Stimulated activated naive B cell treated with anti-CD40 and anti-IgM and Interleukin-4, amounts not matched to agents 10 μg/mL and 1 μg/mL and 100 μg/mL, for 72 hours (primary cell): Measurements from ENCODE around the gene FMNL3.

Experiments used
- ATAC-seq, 2 donors: fragments of 150-1000 bp; cut with Tn5 transposase; replicated peaks; 2 replicates each; pipeline ENCODE4 v1.10.0; 2021; ENCODE audit warnings: moderate library complexity in 1 of 2
- DNase-seq: peaks from one replicate; pipeline ENCODE4 v3.0.0; 2021
- H3K27ac Mint-ChIP-seq: one replicate; pipeline ENCODE4 v1.8.0; 2022; ENCODE audit warnings: mild to moderate bottlenecking, mixed read lengths
- H3K27me3 Mint-ChIP-seq, 2 donors: one replicate each; pipeline ENCODE4 v1.8.0; 2022; ENCODE audit warnings: mixed read lengths in 2 of 2
- H3K36me3 Mint-ChIP-seq, 2 donors: one replicate each; pipeline ENCODE4 v1.8.0; 2022; ENCODE audit warnings: mixed read lengths in 2 of 2, mild to moderate bottlenecking in 1 of 2
- H3K4me1 Mint-ChIP-seq, 2 donors: one replicate each; pipeline ENCODE4 v1.8.0; 2022; ENCODE audit warnings: mixed read lengths in 2 of 2, mild to moderate bottlenecking in 1 of 2
- H3K4me3 Mint-ChIP-seq, 2 donors: one replicate each; pipeline ENCODE4 v1.8.0; 2022; ENCODE audit warnings: mild to moderate bottlenecking in 2 of 2, mixed read lengths in 2 of 2, moderate library complexity in 1 of 2
- H3K9me3 Mint-ChIP-seq, 2 donors: one replicate each; pipeline ENCODE4 v1.8.0; 2022; ENCODE audit warnings: mixed read lengths in 2 of 2, mild to moderate bottlenecking in 1 of 2

The FMNL3 gene

DNA sequence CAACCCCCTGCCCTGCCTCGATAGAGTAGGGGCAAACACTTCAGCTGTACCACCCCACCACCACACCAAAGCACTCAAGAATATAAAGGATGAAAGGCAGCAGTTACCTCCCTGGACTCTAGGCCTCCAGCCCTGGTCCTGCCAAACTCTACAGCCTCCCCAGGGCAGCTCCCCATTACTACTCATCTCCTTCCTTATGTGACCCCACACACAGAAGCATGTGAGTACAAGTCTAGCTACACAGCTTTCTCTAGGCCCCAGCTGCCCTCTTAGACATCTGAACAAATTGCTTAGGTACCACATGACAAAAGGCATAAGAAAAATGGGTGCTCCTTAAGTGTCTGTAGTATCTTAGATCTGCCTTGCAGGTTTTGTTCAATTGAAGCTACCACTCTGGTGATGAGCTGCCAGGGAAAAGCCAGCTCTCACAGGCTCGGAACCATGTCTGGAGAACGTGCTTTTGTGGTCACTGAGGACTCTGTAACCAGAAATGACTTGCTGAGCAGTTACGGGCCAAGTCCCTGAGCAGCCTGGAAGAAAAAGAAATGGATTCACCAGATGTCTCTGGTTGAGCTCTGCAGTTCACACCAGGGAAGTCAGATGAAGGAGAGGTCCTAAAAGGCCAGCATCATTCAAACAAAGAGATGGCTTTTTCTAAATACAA is 32.8 kb downstream of the FMNL3 start:
- no peaks in the 10 kb centered on the region for H3K9me3 Mint-ChIP-seq
- no peaks in the 10 kb centered on the region for H3K27me3 Mint-ChIP-seq
- H3K36me3 Mint-ChIP-seq, result peaks cover 6 to 18% of the 10 kb centered on the region in 2 donors
- DNase-seq (no peak), ATAC-seq (no peak)
- H3K4me3 Mint-ChIP-seq, result peak overlapping the region in 1 of 2 donors; percentile 28
- peaks cover 77 to 89% of the 10 kb centered on the region in 2 donors for H3K4me1 Mint-ChIP-seq
- peak overlapping the region; percentile 91 for H3K27ac Mint-ChIP-seq

DNA sequence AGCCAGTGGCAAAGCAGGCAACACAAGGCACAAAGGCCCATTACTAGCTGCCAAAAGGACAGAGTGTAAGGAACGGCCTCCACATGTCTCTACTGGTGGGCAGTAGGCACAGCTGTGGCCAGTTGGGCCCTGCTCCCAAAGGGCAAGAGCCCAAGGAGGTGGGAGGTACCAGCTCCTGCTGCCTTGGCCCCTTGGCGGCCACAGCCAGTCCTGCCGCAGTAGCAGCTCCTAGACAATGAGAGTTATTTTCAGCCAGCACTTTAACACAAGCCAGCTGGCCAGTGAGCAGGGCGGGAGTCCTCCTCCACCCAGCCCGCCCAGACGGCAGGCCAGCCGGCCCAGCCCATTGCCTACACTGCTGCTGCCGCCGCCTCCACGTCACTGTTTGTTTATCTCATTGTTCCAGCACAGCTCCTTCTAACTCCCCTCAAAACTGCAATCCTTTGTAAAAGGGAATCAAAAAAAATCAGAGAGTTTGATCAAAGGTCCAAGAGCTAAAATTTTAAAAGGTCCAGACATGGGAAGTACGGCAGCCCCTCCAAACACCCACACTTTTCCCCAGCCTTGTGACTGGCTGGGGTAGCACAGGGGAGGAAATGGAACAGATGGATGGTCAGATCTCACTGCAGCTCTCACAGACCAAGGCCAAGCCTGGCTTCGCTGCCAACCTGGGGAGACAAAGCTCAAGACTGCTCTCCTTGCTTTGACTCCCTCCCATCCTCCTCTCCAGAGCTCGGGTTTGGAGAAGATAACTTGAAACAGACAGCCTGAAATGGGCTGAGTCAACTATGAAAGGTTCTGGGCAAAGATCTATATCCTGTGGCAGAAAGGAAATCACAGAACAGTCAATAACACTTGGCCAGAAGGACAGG is 33.5 kb downstream of the FMNL3 start:
- no peaks in the 10 kb centered on the region for H3K9me3 Mint-ChIP-seq
- DNase-seq (no peak), ATAC-seq (no peak)
- H3K27ac Mint-ChIP-seq, result peak overlapping the region; percentile 91
- peaks cover 6 to 18% of the 10 kb centered on the region in 2 donors for H3K36me3 Mint-ChIP-seq
- peak overlapping the region in 1 of 2 donors; percentile 28 for H3K4me3 Mint-ChIP-seq
- H3K27me3 Mint-ChIP-seq, result no peaks in the 10 kb centered on the region
- peaks cover 78 to 89% of the 10 kb centered on the region in 2 donors for H3K4me1 Mint-ChIP-seq

DNA sequence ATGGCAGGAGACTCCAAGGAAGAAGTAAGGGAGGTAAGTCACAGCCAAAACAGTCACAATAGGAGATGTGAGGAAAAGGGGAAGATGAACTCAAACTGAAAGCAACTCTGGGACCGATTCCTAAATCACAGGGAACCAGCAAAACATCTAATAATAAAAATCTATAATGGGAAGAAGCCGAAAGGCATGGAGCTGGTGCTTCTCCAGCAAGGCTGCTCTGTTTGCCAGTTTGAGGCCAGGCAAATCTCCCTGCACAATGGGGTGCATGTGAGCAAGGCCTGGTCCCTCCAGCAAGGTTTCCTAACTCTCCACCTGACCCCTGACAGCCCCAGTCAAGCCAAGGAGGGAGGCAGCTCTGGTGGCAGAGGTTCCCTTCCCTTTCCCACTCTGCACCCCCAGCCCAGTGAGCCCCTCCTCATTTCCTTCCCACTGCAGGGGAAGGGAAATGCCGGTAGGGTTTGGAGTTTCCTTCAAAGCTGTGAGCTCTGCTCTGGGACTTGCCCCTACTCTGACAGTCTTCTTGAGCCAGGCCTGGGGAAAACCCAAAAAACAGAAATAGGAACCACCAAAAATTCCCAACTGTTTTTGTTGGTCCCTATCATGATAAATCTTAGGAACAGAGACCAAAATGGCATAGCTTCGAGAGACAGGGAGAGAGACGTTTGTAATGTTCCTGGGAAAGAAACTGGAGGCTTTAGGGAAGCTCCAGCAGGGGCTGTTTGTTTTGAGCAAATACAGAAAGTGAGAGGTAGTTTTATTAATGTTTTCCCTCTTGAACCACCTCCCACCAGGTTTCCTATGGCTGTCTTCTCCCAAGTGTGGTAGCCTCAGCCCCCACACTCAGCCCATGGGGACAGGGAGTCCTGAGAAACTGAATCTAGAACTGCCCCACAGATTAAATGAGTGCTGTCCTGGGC is 34.6 kb downstream of the FMNL3 start:
- H3K4me1 Mint-ChIP-seq, result peaks cover 85 to 97% of the 10 kb centered on the region in 2 donors
- DNase-seq, result no peak

DNA sequence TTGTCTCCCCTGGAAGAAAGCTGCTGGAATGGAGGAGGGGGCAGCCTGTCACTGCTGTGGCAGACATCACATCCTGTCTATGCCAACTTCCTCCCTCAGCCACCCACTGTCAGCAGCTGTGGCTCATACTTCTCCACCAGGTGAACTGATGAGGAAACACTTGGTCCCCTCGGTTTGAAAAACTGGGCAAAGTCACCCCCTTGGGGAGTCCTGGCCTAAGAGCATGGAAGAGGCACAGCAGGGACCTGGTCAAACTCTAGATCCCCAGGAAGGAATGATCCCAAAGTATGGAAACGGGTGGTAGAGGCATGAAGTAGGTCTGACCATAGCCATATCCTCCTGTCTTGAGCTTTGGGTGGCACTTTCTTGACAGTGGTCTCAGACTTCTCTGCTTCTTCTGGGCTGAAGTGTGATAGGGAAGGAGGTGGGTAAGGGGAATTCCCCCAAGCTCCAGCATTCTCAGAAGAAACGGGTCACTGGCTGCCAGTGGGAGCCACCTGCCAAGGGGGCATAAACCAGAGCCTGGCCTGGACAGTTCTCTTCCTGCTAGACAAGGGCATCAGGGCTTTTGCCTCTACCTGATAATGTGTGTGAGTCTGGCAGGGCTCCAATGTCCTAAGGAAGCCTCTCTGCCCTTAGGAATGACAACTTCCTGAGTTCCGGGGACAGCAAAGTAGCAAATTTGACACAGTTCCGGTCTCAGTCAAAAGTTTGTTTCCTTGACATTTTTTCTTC is 36.0 kb downstream of the FMNL3 start:
- ATAC-seq (peak; percentile 78 to 85), DNase-seq (peak; percentile 76)
- peaks cover 85 to 100% of the 10 kb centered on the region in 2 donors for H3K4me1 Mint-ChIP-seq
- H3K36me3 Mint-ChIP-seq, result peaks cover 15 to 29% of the 10 kb centered on the region in 2 donors
- no peaks in the 10 kb centered on the region for H3K9me3 Mint-ChIP-seq
- H3K27me3 Mint-ChIP-seq, result no peaks in the 10 kb centered on the region
- H3K4me3 Mint-ChIP-seq, result peak overlapping the region; percentile 64 to 73
- H3K27ac Mint-ChIP-seq, result peak overlapping the region; percentile 91

More for the DNA sequence above, 34.6 kb downstream of the FMNL3 start:
- no peak for ATAC-seq
- Mint-ChIP-seq H3K9me3 (no peaks in the 10 kb centered on the region), H3K4me3 (peak overlapping the region; percentile 64 to 67), H3K27me3 (no peaks in the 10 kb centered on the region), H3K27ac (peak overlapping the region; percentile 91), H3K36me3 (peaks cover 14 to 27% of the 10 kb centered on the region in 2 donors)

DNA sequence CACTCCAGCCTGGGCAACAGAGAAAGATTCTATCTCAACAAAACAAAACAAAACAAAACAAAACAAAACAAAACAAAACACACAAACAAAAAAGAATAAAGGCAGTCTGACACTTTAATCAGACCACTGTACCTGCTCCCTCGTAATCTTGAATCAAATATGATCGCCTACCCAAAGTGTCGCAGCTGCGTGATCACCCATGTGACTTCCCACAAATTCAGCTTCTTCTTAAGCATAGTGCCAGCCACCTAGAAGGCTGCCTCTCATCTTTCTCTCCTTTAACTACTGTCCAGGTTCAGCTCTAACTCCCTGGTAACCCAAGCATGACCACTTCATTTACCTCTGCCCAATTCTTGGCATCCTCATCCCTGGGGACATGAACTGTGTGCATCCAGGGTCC is 37.4 kb downstream of the FMNL3 start:
- no peak for DNase-seq
- Mint-ChIP-seq H3K9me3 (no peaks in the 10 kb centered on the region), H3K4me3 (peak overlapping the region; percentile 63 to 71), H3K27me3 (no peaks in the 10 kb centered on the region), H3K4me1 (peaks cover 85 to 100% of the 10 kb centered on the region in 2 donors), H3K36me3 (peaks cover 28 to 39% of the 10 kb centered on the region in 2 donors), H3K27ac (peak overlapping the region; percentile 91)
- ATAC-seq, result no peak

DNA sequence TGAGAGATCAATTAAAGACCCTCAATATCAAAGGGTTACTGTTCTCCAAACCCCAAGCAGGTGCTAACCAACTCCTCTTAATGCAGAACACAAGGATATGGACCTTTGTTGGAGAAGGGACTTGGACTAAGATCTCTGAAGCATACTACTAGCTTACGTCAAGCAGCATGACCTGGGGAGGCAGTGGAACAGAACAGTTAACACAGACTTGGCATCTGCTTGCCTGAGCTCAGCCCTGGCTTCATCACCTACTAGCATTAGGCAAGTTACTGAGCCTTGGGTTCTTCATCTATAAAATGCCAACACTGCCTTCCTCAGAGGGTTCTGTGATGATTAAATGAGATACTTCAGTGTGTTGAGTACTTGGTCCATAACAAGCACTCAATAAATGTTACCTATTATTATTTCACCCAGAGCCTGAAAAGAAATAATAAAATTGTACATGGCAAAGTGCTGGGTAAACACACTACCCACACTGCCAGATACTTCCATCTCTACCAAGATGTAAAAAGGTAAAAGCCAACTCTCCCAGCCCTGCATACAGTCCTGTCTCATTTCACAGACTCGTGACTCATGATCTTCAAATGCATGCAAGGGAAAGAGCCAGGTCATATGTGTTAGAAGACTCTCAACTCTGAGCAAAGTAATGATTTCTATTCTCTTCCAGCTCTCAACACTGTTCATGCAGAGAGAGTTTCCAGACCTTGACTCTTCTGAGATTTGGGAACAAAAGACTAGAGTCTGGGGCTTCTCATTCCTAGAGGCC is 39.7 kb downstream of the FMNL3 start:
- H3K4me3 Mint-ChIP-seq, result peak overlapping the region; percentile 28 to 44

DNA sequence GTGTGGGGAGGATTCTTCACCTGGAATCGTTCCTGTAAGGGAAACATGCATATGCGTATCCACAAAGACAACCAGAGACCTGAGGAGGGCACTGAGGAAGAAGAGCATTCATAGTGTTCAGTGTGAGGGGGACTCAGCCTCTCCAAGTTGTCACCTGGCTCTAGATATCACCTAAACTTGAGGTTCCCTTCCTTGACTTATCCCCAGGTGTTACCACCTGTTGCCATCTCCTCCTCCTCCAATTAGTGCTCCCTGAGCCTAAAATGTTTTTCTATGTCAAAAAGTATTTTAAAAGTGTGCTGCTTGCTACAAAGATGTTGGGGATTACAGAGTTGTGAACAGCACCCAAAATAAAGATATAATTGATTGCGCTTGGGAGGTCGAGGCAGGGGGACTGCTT is 41.0 kb downstream of the FMNL3 start:
- H3K27ac Mint-ChIP-seq, result peak overlapping the region; percentile 83
- no peaks in the 10 kb centered on the region for H3K27me3 Mint-ChIP-seq
- ATAC-seq (no peak), DNase-seq (no peak)
- H3K36me3 Mint-ChIP-seq, result peaks cover 52 to 67% of the 10 kb centered on the region in 2 donors
- H3K4me3 Mint-ChIP-seq, result peak overlapping the region in 1 of 2 donors; percentile 57
- peaks cover 82 to 100% of the 10 kb centered on the region in 2 donors for H3K4me1 Mint-ChIP-seq
- no peaks in the 10 kb centered on the region for H3K9me3 Mint-ChIP-seq

More for the DNA sequence above, 39.7 kb downstream of the FMNL3 start:
- Mint-ChIP-seq H3K36me3 (peaks cover 38 to 54% of the 10 kb centered on the region in 2 donors), H3K27me3 (no peaks in the 10 kb centered on the region), H3K27ac (peak overlapping the region; percentile 95), H3K4me1 (peaks cover 81 to 100% of the 10 kb centered on the region in 2 donors), H3K9me3 (no peaks in the 10 kb centered on the region)
- ATAC-seq, result peak in 1 of 2 donors; percentile 26
- DNase-seq, result no peak

DNA sequence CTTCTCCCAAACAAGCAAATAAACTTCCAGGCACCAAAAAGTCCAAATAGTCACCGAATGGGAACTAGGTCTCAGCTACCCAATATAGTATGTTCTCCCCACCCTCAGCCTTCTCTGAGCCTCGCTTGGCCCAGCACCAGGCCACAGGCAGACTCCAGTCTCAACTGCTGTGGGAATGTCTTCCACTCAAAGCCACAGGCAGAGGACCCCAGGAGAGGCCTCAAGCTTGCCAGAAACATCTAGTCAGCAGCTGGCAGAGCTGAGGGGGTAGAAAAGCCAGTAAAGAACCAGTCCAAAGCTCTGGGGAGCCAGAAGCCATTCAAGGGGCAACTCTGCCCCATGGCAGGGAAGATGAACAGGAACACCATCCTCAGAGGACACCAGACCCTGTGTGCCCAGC is 41.8 kb downstream of the FMNL3 start:
- DNase-seq (no peak), ATAC-seq (no peak)
- Mint-ChIP-seq H3K9me3 (no peaks in the 10 kb centered on the region), H3K4me1 (peaks cover 78 to 99% of the 10 kb centered on the region in 2 donors), H3K27me3 (no peaks in the 10 kb centered on the region), H3K27ac (peak overlapping the region; percentile 73), H3K36me3 (peaks cover 53 to 74% of the 10 kb centered on the region in 2 donors), H3K4me3 (no peak overlapping the region)

DNA sequence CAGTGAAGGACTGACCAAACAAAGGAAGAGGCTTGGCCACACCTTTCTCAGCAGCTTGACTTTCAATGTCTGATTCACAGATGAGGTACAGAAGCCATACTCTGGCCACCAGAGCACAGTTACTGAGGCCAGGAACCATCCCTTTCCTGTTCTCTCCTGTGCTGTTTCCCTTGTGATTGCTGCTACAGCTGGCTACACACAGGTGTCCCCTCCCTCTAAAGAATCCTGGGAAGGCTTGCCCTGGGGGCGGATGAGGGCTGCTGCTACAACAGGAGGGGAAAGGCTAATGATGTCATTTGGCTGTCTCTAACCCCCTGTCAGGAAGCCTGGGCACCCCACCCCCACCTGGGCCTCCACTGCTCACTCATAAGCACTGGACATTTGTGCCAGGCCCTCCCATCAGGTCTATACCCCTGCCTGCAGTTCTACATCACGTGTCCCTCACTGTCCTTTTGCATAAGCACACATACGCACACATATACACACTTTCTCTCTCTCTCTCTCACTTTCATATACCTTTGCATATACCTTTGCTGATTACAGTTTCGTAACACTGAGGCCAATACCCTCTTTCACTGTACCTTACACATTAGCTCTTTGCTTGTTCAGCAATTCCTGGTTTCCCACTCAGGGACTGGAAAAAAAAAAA is 42.5 kb downstream of the FMNL3 start:
- Mint-ChIP-seq H3K4me1 (peaks cover 75 to 92% of the 10 kb centered on the region in 2 donors), H3K4me3 (no peak overlapping the region), H3K9me3 (no peaks in the 10 kb centered on the region), H3K27ac (peak overlapping the region; percentile 73), H3K36me3 (peaks cover 52 to 77% of the 10 kb centered on the region in 2 donors), H3K27me3 (no peaks in the 10 kb centered on the region)
- DNase-seq (no peak), ATAC-seq (no peak)

DNA sequence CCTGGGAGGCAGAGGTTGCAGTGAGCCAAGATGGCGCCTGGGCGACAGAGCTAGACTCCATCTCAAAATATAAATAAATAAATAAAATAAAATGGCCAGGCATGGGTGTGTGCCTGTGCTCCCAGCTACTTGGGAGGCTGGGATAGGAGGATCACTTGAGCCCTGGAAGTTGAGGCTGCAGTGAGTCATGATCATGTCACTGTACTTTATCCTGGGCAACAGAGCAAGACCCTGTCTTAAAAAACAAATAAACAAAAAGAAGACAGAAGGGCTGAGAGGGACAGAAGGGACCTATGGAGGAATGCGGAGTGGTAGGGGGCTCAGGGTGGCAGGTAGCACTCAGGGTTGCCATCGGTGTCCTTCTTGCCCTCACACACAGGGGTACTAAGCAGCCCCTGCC is 43.0 kb downstream of the FMNL3 start:
- no peaks in the 10 kb centered on the region for H3K9me3 Mint-ChIP-seq
- H3K27ac Mint-ChIP-seq, result peak overlapping the region; percentile 95
- no peak for DNase-seq
- no peak overlapping the region for H3K4me3 Mint-ChIP-seq
- ATAC-seq, result no peak
- H3K4me1 Mint-ChIP-seq, result peaks cover 73 to 87% of the 10 kb centered on the region in 2 donors
- H3K27me3 Mint-ChIP-seq, result no peaks in the 10 kb centered on the region
- H3K36me3 Mint-ChIP-seq, result peaks cover 54 to 77% of the 10 kb centered on the region in 2 donors

DNA sequence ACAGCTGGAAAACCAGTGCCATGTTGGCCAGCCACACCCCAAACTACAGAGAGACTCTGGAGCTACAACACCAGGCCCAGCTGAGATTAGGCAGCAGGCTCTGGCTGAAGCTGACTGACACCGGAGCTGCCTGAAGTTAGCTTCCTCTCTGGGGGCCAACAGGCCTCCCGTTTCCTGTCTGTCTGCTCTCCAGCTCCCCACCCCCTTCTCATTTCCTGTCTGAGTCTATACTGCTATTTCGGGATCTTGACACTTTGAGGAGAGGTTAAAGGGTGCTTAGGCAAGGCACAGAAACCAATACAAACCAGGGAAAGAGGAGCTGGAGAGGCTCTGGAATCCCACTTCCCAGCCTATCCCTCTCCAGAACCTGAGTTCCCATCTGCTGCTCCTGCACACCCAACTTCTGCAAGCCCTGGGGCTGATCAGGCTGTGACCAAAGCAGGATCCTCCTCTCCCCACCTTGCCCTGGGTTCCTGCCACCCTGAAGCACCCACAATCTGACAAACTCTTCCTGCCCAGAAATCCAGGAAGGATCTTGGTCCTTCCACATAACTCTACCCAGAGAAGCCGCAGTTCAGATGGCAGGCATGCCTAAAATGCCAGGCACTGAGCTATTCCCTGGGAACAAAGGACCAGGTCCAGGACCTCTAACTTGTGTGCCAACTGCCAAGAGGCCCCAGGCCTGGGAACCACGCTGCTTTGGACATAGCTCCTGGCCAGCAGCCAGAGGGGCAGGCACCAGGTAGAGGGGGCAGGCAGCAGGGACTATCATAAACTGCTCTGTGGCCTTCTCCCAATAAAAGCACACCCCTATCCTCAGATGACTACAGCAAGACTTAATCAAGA is 44.0 kb downstream of the FMNL3 start:
- DNase-seq, result peak; percentile 68
- Mint-ChIP-seq H3K36me3 (peaks cover 60 to 82% of the 10 kb centered on the region in 2 donors), H3K27ac (peak overlapping the region; percentile 95)

DNA sequence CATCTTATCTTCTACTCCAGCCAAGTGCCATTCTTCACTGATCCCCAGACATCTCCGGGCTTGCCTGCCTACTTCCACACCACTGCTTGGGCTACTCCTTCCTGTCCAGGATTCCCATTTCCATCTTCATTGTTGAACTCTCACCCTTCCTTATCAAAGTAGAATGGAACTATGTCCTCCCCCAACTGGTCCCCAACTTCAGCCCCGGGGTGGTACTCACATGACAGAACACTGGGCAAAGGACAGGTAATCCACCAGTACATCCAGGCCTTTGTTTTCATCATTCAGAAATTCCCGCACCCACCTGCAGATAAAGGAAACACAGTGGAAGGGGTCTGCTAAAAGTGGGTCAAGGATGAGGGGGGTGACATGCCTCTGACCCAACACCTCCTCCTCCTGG is 45.5 kb downstream of the FMNL3 start:
- no peaks in the 10 kb centered on the region for H3K9me3 Mint-ChIP-seq
- no peaks in the 10 kb centered on the region for H3K27me3 Mint-ChIP-seq
- H3K27ac Mint-ChIP-seq, result peak overlapping the region; percentile 95
- H3K4me1 Mint-ChIP-seq, result peaks cover 65 to 83% of the 10 kb centered on the region in 2 donors
- DNase-seq (no peak), ATAC-seq (no peak)
- peak overlapping the region; percentile 73 to 77 for H3K4me3 Mint-ChIP-seq
- H3K36me3 Mint-ChIP-seq, result peaks cover 67 to 84% of the 10 kb centered on the region in 2 donors

More for the DNA sequence above, 44.0 kb downstream of the FMNL3 start:
- peak overlapping the region; percentile 73 to 77 for H3K4me3 Mint-ChIP-seq
- ATAC-seq, result peak; percentile 87 to 90
- H3K9me3 Mint-ChIP-seq, result no peaks in the 10 kb centered on the region
- H3K4me1 Mint-ChIP-seq, result peaks cover 69 to 86% of the 10 kb centered on the region in 2 donors
- H3K27me3 Mint-ChIP-seq, result no peaks in the 10 kb centered on the region
